Neural cell (in vitro differentiated cells): ENCODE measurements around the gene TMEM117. TPM values are rescaled to one million over a fixed set of nuclear protein-coding genes. Genes with fewer than 3 reads are reported as not detected.

Experiments used
- H2AFZ ChIP-seq: fragments of 200-600, 300-800 bp; sonication (generic), shearing (Covaris generic); 2 replicates; pipeline ENCODE4 v1.6.0; 2014; ENCODE audit warnings: low read depth, mild to moderate bottlenecking, antibody characterized with exemption, low read length, moderate library complexity
- H3F3A ChIP-seq: fragments of 200-600 bp; shearing (Covaris generic); 2 replicates; pipeline ENCODE4 v1.6.1; 2016; ENCODE audit warnings: mild to moderate bottlenecking, moderate library complexity, mixed read lengths, antibody characterized with exemption, low read length; ENCODE audit not compliant: insufficient read depth, poor library complexity, severe bottlenecking
- H3K27ac ChIP-seq: fragments of 200-600, 300-800 bp; sonication (generic), shearing (Covaris generic); 2 replicates; pipeline ENCODE4 v1.5.1; 2014; ENCODE audit warnings: mild to moderate bottlenecking, low read length, moderate library complexity
- H3K27me3 ChIP-seq: fragments of 300-800, 200-600 bp; sonication (generic), shearing (Covaris generic); 2 replicates; pipeline ENCODE4 v1.6.0; 2014; ENCODE audit warnings: mild to moderate bottlenecking, low read depth, low read length, moderate library complexity; ENCODE audit not compliant: insufficient read depth
- H3K36me3 ChIP-seq: fragments of 300-800, 200-600 bp; sonication (generic), shearing (Covaris generic); 2 replicates; pipeline ENCODE4 v1.5.1; 2014; ENCODE audit warnings: mild to moderate bottlenecking, antibody characterized with exemption, low read length, moderate library complexity; ENCODE audit not compliant: insufficient read depth
- H3K4me2 ChIP-seq: fragments of 300-800, 200-600 bp; sonication (generic), shearing (Covaris generic); 2 replicates; pipeline ENCODE4 v1.6.0; 2014; ENCODE audit warnings: mild to moderate bottlenecking, low read length
- H3K4me3 ChIP-seq: fragments of 300-800, 200-600 bp; sonication (generic), shearing (Covaris generic); 2 replicates; pipeline ENCODE4 v1.5.1; 2014; ENCODE audit warnings: mild to moderate bottlenecking, low read length, moderate library complexity
- H3K79me2 ChIP-seq: fragments of 200-600 bp; shearing (Covaris generic); replicated peaks from 2 replicates; pipeline ENCODE4 v1.6.0; 2014; ENCODE audit warnings: mild to moderate bottlenecking, low read length, moderate library complexity; ENCODE audit not compliant: insufficient read depth
- H3K9ac ChIP-seq: fragments of 300-800, 200-600 bp; sonication (generic), shearing (Covaris generic); 2 replicates; pipeline ENCODE4 v1.6.1; 2016; ENCODE audit warnings: mild to moderate bottlenecking, low read length, mixed read lengths
- H3K9me2 ChIP-seq: fragments of 200-600 bp; shearing (Covaris generic); 2 replicates; pipeline ENCODE4 v1.6.1; 2016; ENCODE audit warnings: mild to moderate bottlenecking, low read length, mixed read lengths; ENCODE audit not compliant: insufficient read depth
- H3K9me3 ChIP-seq: fragments of 200-600, 300-800 bp; sonication (generic), shearing (Covaris generic); 2 replicates; pipeline ENCODE4 v1.6.1; 2016; ENCODE audit warnings: mild to moderate bottlenecking, mixed run types, low read length, moderate library complexity, mixed read lengths
- H4K20me1 ChIP-seq: fragments of 200-600 bp; shearing (Covaris generic); 2 replicates; pipeline ENCODE4 v1.6.1; 2016; ENCODE audit warnings: mild to moderate bottlenecking, mixed run types; ENCODE audit not compliant: insufficient read depth
- CTCF ChIP-seq: fragments of 450-650 bp; IDR thresholded peaks from 2 replicates; pipeline ENCODE4 v1.5.1; 2014; ENCODE audit warnings: antibody characterized with exemption, mild to moderate bottlenecking, moderate library complexity; ENCODE audit not compliant: poor library complexity, severe bottlenecking
- EP300 ChIP-seq: fragments of 450-650 bp; conservative IDR thresholded peaks from 2 replicates; pipeline ENCODE4 v1.6.1; 2014; ENCODE audit warnings: antibody characterized with exemption, mild to moderate bottlenecking, moderate library complexity; ENCODE audit not compliant: poor library complexity, severe bottlenecking
- EZH2 ChIP-seq: fragments of 200-600, 300-800 bp; shearing (Covaris generic), sonication (generic); IDR thresholded peaks from 2 replicates; pipeline ENCODE4 v1.6.1; 2014; ENCODE audit warnings: antibody characterized with exemption, low read length, borderline replicate concordance, mild to moderate bottlenecking; ENCODE audit not compliant: insufficient read depth, poor library complexity, severe bottlenecking
- MXI1 ChIP-seq: fragments of 450-650 bp; conservative IDR thresholded peaks from 2 replicates; pipeline ENCODE4 v1.6.1; 2014; ENCODE audit warnings: antibody characterized with exemption, mild to moderate bottlenecking; ENCODE audit not compliant: poor library complexity, severe bottlenecking
- POLR2AphosphoS5 ChIP-seq: IDR thresholded peaks from 2 replicates; pipeline ENCODE4 v1.6.1; 2012
- RAD21 ChIP-seq: fragments of 450-650 bp; conservative IDR thresholded peaks from 2 replicates; pipeline ENCODE4 v1.6.1; 2014; ENCODE audit warnings: antibody characterized with exemption, mild to moderate bottlenecking, moderate library complexity
- REST ChIP-seq: IDR thresholded peaks from 2 replicates; pipeline ENCODE4 v1.6.1; 2012; ENCODE audit warnings: borderline replicate concordance
- SMC3 ChIP-seq: fragments of 450-650 bp; conservative IDR thresholded peaks from 2 replicates; pipeline ENCODE4 v1.6.1; 2014; ENCODE audit warnings: antibody characterized with exemption, mild to moderate bottlenecking, moderate library complexity; ENCODE audit not compliant: poor library complexity
- TAF1 ChIP-seq: IDR thresholded peaks from 2 replicates; pipeline ENCODE4 v1.6.1; 2012; ENCODE audit warnings: low read depth
- polyA plus RNA-seq: library from polyadenylated mRNA; depleted of rRNA; stranded (reverse); fragments of >200 nt; gene quantifications from 2 replicates; pipeline ENCODE4 v1.2.3, GENCODE V29; 2014

TMEM117 gene
- polyA plus RNA-seq, 1 donor from 2014 or later = 5.3 TPM

- Histone ChIP-seq H3K27me3 (no peaks in the 10 kb centered on the region), H3K9me2 (no peaks in the 10 kb centered on the region), H3F3A (no peaks in the 10 kb centered on the region), H3K27ac (no peak overlapping the region), H3K9me3 (no peaks in the 10 kb centered on the region), H4K20me1 (no peaks in the 10 kb centered on the region), H3K79me2 (no peaks in the 10 kb centered on the region), H3K36me3 (no peaks in the 10 kb centered on the region), H3K4me3 (no peak overlapping the region), H3K4me2 (no peak overlapping the region), H3K9ac (no peak overlapping the region), H2AFZ (no peak overlapping the region)
- TF ChIP-seq EP300 (no peak), TAF1 (no peak), REST (no peak), POLR2AphosphoS5 (no peak), EZH2 (no peak)
Observed at GRCh38 chr12:44157359-44157758, 321.5 kb downstream of the TMEM117 start.

- no peaks in the 10 kb centered on the region for H3K9me3 ChIP-seq
- H3K9ac ChIP-seq = no peak overlapping the region
- H3K27ac ChIP-seq = no peak overlapping the region
- H4K20me1 ChIP-seq = no peaks in the 10 kb centered on the region
- H3K79me2 ChIP-seq = no peaks in the 10 kb centered on the region
- H3K36me3 ChIP-seq = no peaks in the 10 kb centered on the region
- no peaks in the 10 kb centered on the region for H3K27me3 ChIP-seq
- no peak overlapping the region for H3K4me2 ChIP-seq
- no peaks in the 10 kb centered on the region for H3F3A ChIP-seq
- H2AFZ ChIP-seq = no peak overlapping the region
- no peaks in the 10 kb centered on the region for H3K9me2 ChIP-seq
- H3K4me3 ChIP-seq = no peak overlapping the region
- no peak for TF ChIP-seq RAD21
- no peak for TF ChIP-seq SMC3
- no peak for TF ChIP-seq EP300
- no peak for TF ChIP-seq POLR2AphosphoS5
- no peak for TF ChIP-seq EZH2
- TF ChIP-seq CTCF = no peak
- no peak for TF ChIP-seq REST
- TF ChIP-seq TAF1 = no peak
- no peak for TF ChIP-seq MXI1
Observed at GRCh38 chr12:44158746-44159145, 322.9 kb downstream of the TMEM117 start.
